Measurements from ENCODE around the gene RASA3. TPM values are rescaled to one million over a fixed set of nuclear protein-coding genes. Genes with fewer than 3 reads are reported as not detected.

Gene RASA3
- total RNA-seq, 2 experiments from 2014 or later, result 3.6 to 17.9 TPM

DNA sequence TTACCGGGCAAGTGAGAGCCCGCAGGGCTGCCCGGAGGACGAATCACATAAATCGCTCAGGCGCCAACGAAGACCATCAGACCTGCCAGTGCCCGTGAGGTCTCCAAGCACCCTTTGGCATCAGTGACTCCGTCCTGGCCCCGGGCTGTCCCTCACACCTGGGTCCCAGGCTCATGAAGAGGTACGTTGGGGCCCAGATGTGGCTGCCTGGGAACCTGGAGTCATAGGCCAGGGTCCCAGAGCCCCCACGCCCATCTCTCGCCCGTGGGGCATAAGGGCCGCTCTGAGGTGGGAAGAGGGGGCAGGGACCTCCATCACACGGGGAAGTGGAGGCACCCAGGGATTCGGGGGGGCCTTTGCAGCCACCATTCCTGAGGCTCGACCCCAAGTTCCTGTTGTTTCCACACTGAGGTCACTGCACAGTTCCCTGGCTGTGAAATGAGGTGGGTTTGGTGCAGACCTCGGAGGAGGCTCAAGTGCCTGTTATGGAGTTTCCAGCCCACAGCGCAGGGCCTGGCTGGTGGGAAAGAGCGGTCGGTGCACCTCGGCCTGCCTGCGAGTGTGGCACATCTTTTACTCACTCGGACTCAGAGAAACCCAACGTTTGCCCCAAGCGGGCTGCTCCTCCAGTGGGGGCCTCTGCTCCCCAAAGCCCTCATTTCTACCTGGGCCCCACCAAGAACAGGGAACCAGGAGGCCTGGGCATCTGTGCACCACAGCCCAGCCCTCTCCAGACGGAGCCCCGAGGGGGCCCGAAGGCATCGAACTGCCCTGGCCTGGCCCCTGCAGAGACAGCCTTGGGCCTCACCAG is 122.6 kb downstream of the RASA3 start:
- H2AFZ ChIP-seq (ENCODE audit: low read length), result no peak overlapping the region
- no peaks in the 10 kb centered on the region for H3K9me3 ChIP-seq (ENCODE audit: low read length)
- H3K4me1 ChIP-seq (ENCODE audit: insufficient read depth, low read length, poor library complexity, severe bottlenecking), result no peaks in the 10 kb centered on the region
- no peak overlapping the region for H3K4me2 ChIP-seq (ENCODE audit: low read length)
- no peaks in the 10 kb centered on the region for H3K9me2 ChIP-seq (ENCODE audit: insufficient read depth, low read length)
- no peaks in the 10 kb centered on the region; the same call in 1 of the 2 replicates for H3K36me3 ChIP-seq (ENCODE audit: insufficient read depth, low read length)
- no peaks in the 10 kb centered on the region for H3K79me2 ChIP-seq (ENCODE audit: insufficient read depth, low read depth, low read length)
- H3K4me3 ChIP-seq (ENCODE audit: low read depth, low read length, poor library complexity, severe bottlenecking), result no peak overlapping the region
- ChIA-PET CTCF (ENCODE audit: unreplicated experiment) (no interaction called here), POLR2A (no interaction called here)
- intact Hi-C loops (cut with micrococcal nuclease; ENCODE audit: unreplicated experiment), result no loop called here
- DNase-seq (ENCODE audit: low spot score), result no peak
- no peak for TF ChIP-seq EZH2phosphoT487 (IDR thresholded peaks at IDR 0.05; ENCODE audit: borderline replicate concordance, low read depth, low read length)
- TF ChIP-seq, protein P1, sequence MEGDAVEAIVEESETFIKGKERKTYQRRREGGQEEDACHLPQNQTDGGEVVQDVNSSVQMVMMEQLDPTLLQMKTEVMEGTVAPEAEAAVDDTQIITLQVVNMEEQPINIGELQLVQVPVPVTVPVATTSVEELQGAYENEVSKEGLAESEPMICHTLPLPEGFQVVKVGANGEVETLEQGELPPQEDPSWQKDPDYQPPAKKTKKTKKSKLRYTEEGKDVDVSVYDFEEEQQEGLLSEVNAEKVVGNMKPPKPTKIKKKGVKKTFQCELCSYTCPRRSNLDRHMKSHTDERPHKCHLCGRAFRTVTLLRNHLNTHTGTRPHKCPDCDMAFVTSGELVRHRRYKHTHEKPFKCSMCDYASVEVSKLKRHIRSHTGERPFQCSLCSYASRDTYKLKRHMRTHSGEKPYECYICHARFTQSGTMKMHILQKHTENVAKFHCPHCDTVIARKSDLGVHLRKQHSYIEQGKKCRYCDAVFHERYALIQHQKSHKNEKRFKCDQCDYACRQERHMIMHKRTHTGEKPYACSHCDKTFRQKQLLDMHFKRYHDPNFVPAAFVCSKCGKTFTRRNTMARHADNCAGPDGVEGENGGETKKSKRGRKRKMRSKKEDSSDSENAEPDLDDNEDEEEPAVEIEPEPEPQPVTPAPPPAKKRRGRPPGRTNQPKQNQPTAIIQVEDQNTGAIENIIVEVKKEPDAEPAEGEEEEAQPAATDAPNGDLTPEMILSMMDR (conservative IDR thresholded peaks at IDR 0.05; ENCODE audit: low read length), result no peak
- no TSS peak for BruUV-seq (replicated peaks)
- no peaks in the 10 kb centered on the region for H4K20me1 ChIP-seq (ENCODE audit: insufficient read depth, low read length)
- H3K27ac ChIP-seq (ENCODE audit: low read depth, low read length, poor library complexity, severe bottlenecking), result no peak overlapping the region

DNA sequence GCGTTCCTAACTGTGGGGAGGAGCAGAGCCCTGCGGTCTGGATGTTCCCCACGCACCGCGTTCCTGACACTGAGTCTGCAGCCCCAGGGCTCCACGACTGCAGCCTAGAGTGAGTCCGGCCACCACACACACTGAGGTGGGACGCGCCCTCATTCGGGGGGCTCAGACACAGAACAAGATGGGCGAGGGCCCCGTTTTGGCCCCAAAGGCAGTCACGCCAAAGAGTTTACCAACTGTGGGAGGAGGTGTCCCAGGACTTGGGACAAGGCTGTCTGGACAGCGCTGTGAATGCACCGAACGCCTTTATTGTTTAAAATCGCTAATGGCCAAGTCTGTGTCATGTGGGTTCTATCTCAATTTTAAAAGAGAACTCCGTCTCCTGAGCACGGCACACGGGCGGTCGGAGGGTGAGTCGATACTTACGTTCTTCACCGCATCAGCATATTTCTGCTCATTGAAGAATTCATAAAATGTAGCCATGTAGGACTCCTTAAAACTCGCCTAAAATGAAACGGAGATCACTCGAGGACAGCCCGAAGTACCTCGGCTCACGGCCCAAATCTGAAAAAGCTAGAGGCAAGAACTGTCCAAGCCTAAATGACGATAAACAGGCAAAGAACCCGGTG is 123.3 kb downstream of the RASA3 start:
- DNase-seq (ENCODE audit: low spot score), result no peak
- Histone ChIP-seq H3K4me1 (ENCODE audit: insufficient read depth, low read length, poor library complexity, severe bottlenecking) (no peaks in the 10 kb centered on the region), H2AFZ (ENCODE audit: low read length) (no peak overlapping the region), H4K20me1 (ENCODE audit: insufficient read depth, low read length) (no peaks in the 10 kb centered on the region), H3K9me3 (ENCODE audit: low read length) (no peaks in the 10 kb centered on the region), H3K4me2 (ENCODE audit: low read length) (no peak overlapping the region), H3K27ac (ENCODE audit: low read depth, low read length, poor library complexity, severe bottlenecking) (no peak overlapping the region), H3K4me3 (ENCODE audit: low read depth, low read length, poor library complexity, severe bottlenecking) (no peak overlapping the region), H3K79me2 (ENCODE audit: insufficient read depth, low read depth, low read length) (no peaks in the 10 kb centered on the region), H3K36me3 (ENCODE audit: insufficient read depth, low read length) (no peaks in the 10 kb centered on the region; the same call in 1 of the 2 replicates), H3K9me2 (ENCODE audit: insufficient read depth, low read length) (no peaks in the 10 kb centered on the region)
- no peak for TF ChIP-seq EZH2phosphoT487 (IDR thresholded peaks at IDR 0.05; ENCODE audit: borderline replicate concordance, low read depth, low read length)
- TF ChIP-seq, protein P1 (conservative IDR thresholded peaks at IDR 0.05; ENCODE audit: low read length), result no peak
- intact Hi-C loops (cut with micrococcal nuclease; ENCODE audit: unreplicated experiment), result no loop called here
- ChIA-PET POLR2A (no interaction called here), CTCF (ENCODE audit: unreplicated experiment) (no interaction called here)
- BruUV-seq (replicated peaks), result no TSS peak

DNA sequence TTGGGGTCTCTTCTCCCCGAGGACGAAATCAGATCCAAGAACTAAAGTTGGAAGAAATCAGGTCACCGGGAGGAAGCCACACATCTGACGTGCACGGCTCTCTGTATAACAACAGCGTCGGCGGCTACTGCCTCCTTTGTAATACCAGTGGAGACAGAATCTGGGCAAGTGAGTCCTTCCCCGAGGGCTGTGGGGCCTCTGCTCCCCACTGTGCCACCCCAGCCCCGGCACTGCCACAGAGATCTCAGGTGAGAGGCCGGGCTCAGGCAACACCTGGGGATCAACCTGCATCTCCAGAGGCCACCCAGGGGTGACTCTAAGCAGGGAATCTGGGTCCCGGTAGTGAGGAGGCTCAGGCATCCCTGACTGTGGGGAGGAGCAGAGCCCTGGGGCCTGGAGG is 124.9 kb downstream of the RASA3 start:
- intact Hi-C loops (cut with micrococcal nuclease; ENCODE audit: unreplicated experiment), result no loop called here
- POLR2A ChIA-PET, result no interaction called here
- H3K4me1 ChIP-seq (ENCODE audit: insufficient read depth, low read length, poor library complexity, severe bottlenecking), result no peaks in the 10 kb centered on the region
- H3K79me2 ChIP-seq (ENCODE audit: insufficient read depth, low read depth, low read length), result no peaks in the 10 kb centered on the region
- no peaks in the 10 kb centered on the region for H3K9me3 ChIP-seq (ENCODE audit: low read length)
- H4K20me1 ChIP-seq (ENCODE audit: insufficient read depth, low read length), result no peaks in the 10 kb centered on the region
- CTCF ChIA-PET (ENCODE audit: unreplicated experiment), result no interaction called here
- no peaks in the 10 kb centered on the region; the same call in 1 of the 2 replicates for H3K36me3 ChIP-seq (ENCODE audit: insufficient read depth, low read length)
- TF ChIP-seq, protein P1 (conservative IDR thresholded peaks at IDR 0.05; ENCODE audit: low read length), result no peak
- no peak for TF ChIP-seq EZH2phosphoT487 (IDR thresholded peaks at IDR 0.05; ENCODE audit: borderline replicate concordance, low read depth, low read length)
- no peak overlapping the region for H3K27ac ChIP-seq (ENCODE audit: low read depth, low read length, poor library complexity, severe bottlenecking)
- no peak overlapping the region for H2AFZ ChIP-seq (ENCODE audit: low read length)
- BruUV-seq (replicated peaks), result no TSS peak
- no peak overlapping the region for H3K4me2 ChIP-seq (ENCODE audit: low read length)
- no peaks in the 10 kb centered on the region for H3K9me2 ChIP-seq (ENCODE audit: insufficient read depth, low read length)
- DNase-seq (ENCODE audit: low spot score), result no peak
- H3K4me3 ChIP-seq (ENCODE audit: low read depth, low read length, poor library complexity, severe bottlenecking), result no peak overlapping the region
